H1 (cell line): ENCODE results near the gene KLHDC8B. TPM values are rescaled to one million over a fixed set of nuclear protein-coding genes. Genes with fewer than 3 reads are reported as not detected.

Experiments used
- CTCF ChIA-PET: fragments of 300-600 bp; sonication (Branson Sonifier 250); formaldehyde crosslinking; loops from one replicate; lab custom pipeline; 2021; ENCODE audit not compliant: partially characterized antibody; lab: Charles Lee
- POLR2A ChIA-PET: fragments of 300-600 bp; sonication (Branson Sonifier 250); formaldehyde crosslinking; loops from one replicate; lab custom pipeline; 2021; ENCODE audit warnings: inconsistent platforms; ENCODE audit not compliant: partially characterized antibody; lab: Charles Lee
- DNase-seq, 2 experiments: peaks; one replicate each; pipeline versions ENCODE4 v3.0.0 to v3.0.0-alpha.2; 2010 to 2022; ENCODE audit warnings: low spot score in 2 of 2, low read depth in 1 of 2, mixed read lengths in 1 of 2
- FAIRE-seq: peaks from 2 replicates; lab custom pipeline; 2011; peaks lifted over from hg19 to GRCh38; lab: Jason Lieb, UNC
- H2AFZ ChIP-seq: 2 replicates; pipeline ENCODE4 v1.8.1; 2012; ENCODE audit warnings: low read length, inconsistent platforms
- H2AK5ac ChIP-seq: 2 replicates; pipeline ENCODE4 v1.6.1; 2013; ENCODE audit warnings: low read depth, low read length
- H2BK120ac ChIP-seq: replicated peaks from 2 replicates; pipeline ENCODE3; 2013; ENCODE audit warnings: low read depth, low read length, inconsistent platforms
- H2BK12ac ChIP-seq: 2 replicates; pipeline ENCODE4 v1.6.1; 2013; ENCODE audit warnings: low read depth, low read length
- H2BK15ac ChIP-seq: 2 replicates; pipeline ENCODE4 v1.6.1; 2013; ENCODE audit warnings: low read length
- H2BK20ac ChIP-seq: 2 replicates; pipeline ENCODE4 v1.6.1; 2013; ENCODE audit warnings: low read length
- H2BK5ac ChIP-seq: 2 replicates; pipeline ENCODE4 v1.6.1; 2013; ENCODE audit warnings: low read depth, low read length
- H3K14ac ChIP-seq: 2 replicates; pipeline ENCODE4 v1.6.1; 2013; ENCODE audit warnings: inconsistent platforms; ENCODE audit not compliant: insufficient read length
- H3K18ac ChIP-seq: 2 replicates; pipeline ENCODE4 v1.6.1; 2013; ENCODE audit warnings: low read length; ENCODE audit errors: extremely low read depth
- H3K23ac ChIP-seq: 2 replicates; pipeline ENCODE4 v1.6.1; 2013; ENCODE audit warnings: inconsistent platforms; ENCODE audit not compliant: insufficient read length
- H3K23me2 ChIP-seq: 2 replicates; pipeline ENCODE4 v1.6.1; 2013; ENCODE audit warnings: low read depth, low read length
- H3K27ac ChIP-seq: 2 replicates; pipeline ENCODE4 v1.6.1; 2011; ENCODE audit warnings: low read depth, low read length, inconsistent platforms
- H3K27me3 ChIP-seq, 4 experiments: replicated peaks in 1 of 4; 1 replicate in 1 of 4; 2 replicates in 3 of 4; pipeline versions ENCODE4 v1.6.1 to v1.8.1; 2011 to 2013; ENCODE audit warnings: low read length in 3 of 4, mild to moderate bottlenecking in 3 of 4, inconsistent platforms in 2 of 4, mixed read lengths in 2 of 4, moderate library complexity in 1 of 4; ENCODE audit not compliant: control insufficient read depth in 3 of 4, insufficient read depth in 3 of 4; ENCODE audit errors: extremely low read depth in 1 of 4
- H3K36me3 ChIP-seq, 4 experiments: 2 replicates each; pipeline versions ENCODE4 v1.6.1 to v1.8.1; 2011 to 2013; ENCODE audit warnings: mild to moderate bottlenecking in 4 of 4, low read length in 3 of 4, moderate library complexity in 2 of 4, control low read depth in 1 of 4, inconsistent platforms in 1 of 4; ENCODE audit not compliant: insufficient read depth in 4 of 4, control insufficient read depth in 2 of 4
- H3K4ac ChIP-seq: replicated peaks from 2 replicates; pipeline ENCODE3; 2013; ENCODE audit warnings: low read length, low read depth, mixed read lengths, inconsistent platforms; ENCODE audit not compliant: insufficient read length
- H3K4me1 ChIP-seq, 4 experiments: replicated peaks in 1 of 4; 1 replicate in 1 of 4; 2 replicates in 3 of 4; pipeline versions ENCODE4 v1.6.1 to v1.8.1; 2011 to 2013; ENCODE audit warnings: low read length in 3 of 4, inconsistent platforms in 2 of 4, mixed read lengths in 1 of 4; ENCODE audit not compliant: insufficient read depth in 4 of 4, control insufficient read depth in 3 of 4
- H3K4me2 ChIP-seq, 2 experiments: 2 replicates each; pipeline versions ENCODE4 v1.6.1 to v1.8.1; 2011 to 2013; ENCODE audit warnings: low read depth in 2 of 2, low read length in 2 of 2, control low read depth in 1 of 2, inconsistent platforms in 1 of 2, mild to moderate bottlenecking in 1 of 2; ENCODE audit not compliant: insufficient read depth in 1 of 2
- H3K4me3 ChIP-seq, 4 experiments: fragments of 200-600, 300-600 bp in 1 of 4; sonication (generic), shearing (Covaris generic), sonication (Bioruptor Twin) in 1 of 4; 2 replicates each; pipeline versions ENCODE4 v1.5.1 to v1.8.1; 2011 to 2016; ENCODE audit warnings: low read length in 4 of 4, low read depth in 3 of 4, control low read depth in 2 of 4, inconsistent platforms in 2 of 4, mild to moderate bottlenecking in 2 of 4, mixed read lengths in 1 of 4, moderate library complexity in 1 of 4; ENCODE audit not compliant: insufficient read depth in 2 of 4; ENCODE audit errors: extremely low read depth in 1 of 4
- H3K56ac ChIP-seq: replicated peaks from 2 replicates; pipeline ENCODE3; 2013; ENCODE audit warnings: low read depth, mild to moderate bottlenecking, mixed read lengths, low read length, inconsistent platforms; ENCODE audit not compliant: insufficient read length
- H3K79me1 ChIP-seq: 2 replicates; pipeline ENCODE4 v1.6.1; 2013; ENCODE audit warnings: low read depth, low read length, control low read depth
- H3K79me2 ChIP-seq, 2 experiments: 2 replicates each; pipeline versions ENCODE4 v1.6.1 to v1.8.1; 2012 to 2013; ENCODE audit warnings: low read length in 2 of 2, mild to moderate bottlenecking in 2 of 2, inconsistent platforms in 1 of 2; ENCODE audit not compliant: insufficient read depth in 2 of 2, control insufficient read depth in 1 of 2
- H3K9ac ChIP-seq, 4 experiments: replicated peaks in 1 of 4; 1 replicate in 1 of 4; 2 replicates in 3 of 4; pipeline versions ENCODE4 v1.6.1 to v1.8.1; 2011 to 2013; ENCODE audit warnings: low read depth in 3 of 4, low read length in 3 of 4, control low read depth in 2 of 4, mild to moderate bottlenecking in 2 of 4, moderate library complexity in 2 of 4, inconsistent platforms in 1 of 4; ENCODE audit errors: extremely low read depth in 1 of 4
- H3K9me3 ChIP-seq, 2 experiments: 2 replicates each; pipeline versions ENCODE4 v1.6.1 to v1.8.1; 2012 to 2013; ENCODE audit warnings: mild to moderate bottlenecking in 2 of 2, moderate library complexity in 2 of 2, control low read depth in 1 of 2, inconsistent platforms in 1 of 2, low read depth in 1 of 2, low read length in 1 of 2, mixed read lengths in 1 of 2; ENCODE audit not compliant: insufficient read depth in 2 of 2
- H4K20me1 ChIP-seq, 2 experiments: replicated peaks in 1 of 2; 2 replicates each; pipeline versions ENCODE3 to v1.8.1; 2011 to 2013; ENCODE audit warnings: inconsistent platforms in 2 of 2, low read length in 2 of 2, mild to moderate bottlenecking in 1 of 2; ENCODE audit not compliant: insufficient read depth in 2 of 2, control insufficient read depth in 1 of 2
- H4K5ac ChIP-seq: 2 replicates; pipeline ENCODE4 v1.6.1; 2013; ENCODE audit warnings: low read length, low read depth, mixed read lengths, inconsistent platforms; ENCODE audit not compliant: insufficient read length
- H4K8ac ChIP-seq: 2 replicates; pipeline ENCODE4 v1.8.0; 2013; ENCODE audit warnings: mild to moderate bottlenecking, moderate library complexity, low read length, inconsistent platforms; ENCODE audit not compliant: insufficient read depth; ENCODE audit errors: extremely low read depth
- H4K91ac ChIP-seq: replicated peaks from 2 replicates; pipeline ENCODE3; 2013; ENCODE audit warnings: low read length, mixed read lengths, inconsistent platforms; ENCODE audit not compliant: insufficient read length
- CHD2 ChIP-seq: IDR thresholded peaks from 2 replicates; pipeline ENCODE4 v1.6.1; 2012; ENCODE audit warnings: low read length, improper control_type of control experiment
- HDAC6 ChIP-seq: IDR thresholded peaks from one replicate; pipeline ENCODE4 v1.7.1; 2012; ENCODE audit warnings: low read depth, mild to moderate bottlenecking, inconsistent platforms, low read length, moderate library complexity
- KDM1A ChIP-seq: fragments of 200-600, 300-600 bp; sonication (generic); IDR thresholded peaks from 2 replicates; pipeline ENCODE4 v1.7.1; 2016; ENCODE audit warnings: mild to moderate bottlenecking, low read length, borderline replicate concordance
- KDM5A ChIP-seq: fragments of 200-600 bp; IDR thresholded peaks from 2 replicates; pipeline ENCODE4 v1.7.1; 2012; ENCODE audit warnings: mild to moderate bottlenecking, low read length, inconsistent platforms, mixed read lengths
- NANOG ChIP-seq: IDR thresholded peaks from 2 replicates; pipeline ENCODE4 v1.6.1; 2011; ENCODE audit warnings: low read length, low read depth, mild to moderate bottlenecking, inconsistent platforms; ENCODE audit not compliant: insufficient read depth, poor library complexity, severe bottlenecking
- PHF8 ChIP-seq: fragments of 200-600 bp; sonication (generic); conservative IDR thresholded peaks from 2 replicates; pipeline ENCODE4 v1.7.1; 2012; ENCODE audit warnings: low read depth, mild to moderate bottlenecking, inconsistent platforms, low read length, moderate library complexity
- POLR2AphosphoS5 ChIP-seq: IDR thresholded peaks from 2 replicates; pipeline ENCODE4 v1.6.1; 2011; ENCODE audit warnings: low read depth, low read length
- RNF2 ChIP-seq: fragments of 200-900, 300-1000 bp; sonication (generic); IDR thresholded peaks from 2 replicates; pipeline ENCODE4 v1.7.1; 2016; ENCODE audit warnings: borderline replicate concordance, low read depth, mild to moderate bottlenecking, antibody characterized with exemption, low read length; ENCODE audit not compliant: poor library complexity, severe bottlenecking; ENCODE audit errors: missing control alignments
- SP4 ChIP-seq: IDR thresholded peaks from 2 replicates; pipeline ENCODE4 v1.6.1; 2012; ENCODE audit warnings: low read length, inconsistent platforms
- TEAD4 ChIP-seq: IDR thresholded peaks from 2 replicates; pipeline ENCODE4 v1.6.1; 2012; ENCODE audit warnings: low read depth, low read length, inconsistent platforms, mixed read lengths
- WGBS, 2 experiments: shearing (Covaris generic) in 1 of 2; methylation state at CpG; one replicate each; pipeline versions ENCODE4 v1.1.6 to v1.1.7; 2013 to 2015; ENCODE audit warnings: low lambda C conversion rate in 2 of 2, mixed read lengths in 2 of 2, inconsistent platforms in 1 of 2, low coverage in 1 of 2, missing lambda C conversion rate in 1 of 2; ENCODE audit not compliant: insufficient replicate concordance in 2 of 2, insufficient coverage in 1 of 2, insufficient read length in 1 of 2; ENCODE audit errors: extremely low coverage in 1 of 2, missing lambda C conversion rate in 1 of 2; 5-methylcytosine and 5-hydroxymethylcytosine counted together
- polyA plus RNA-seq, 7 experiments: library from polyadenylated mRNA; depleted of rRNA in 3 of 7; stranded (reverse) in 5 of 7; unstranded in 2 of 7; fragments of >200 nt in 5 of 7; fragments of 200-250 nt in 2 of 7; gene quantifications; 1 replicate in 5 of 7; 2 replicates in 1 of 7; 4 replicates in 1 of 7; pipeline versions ENCODE4 v1.2.1 to v1.2.3, GENCODE V29; 2011 to 2013; ENCODE audit warnings: missing spikeins in 2 of 7, mixed read lengths in 2 of 7
- total RNA-seq: library from RNA; stranded (reverse); fragmentation: NEBNext Ultra II Directional; extraction: Animal tissue kit (Norgen Biotek cat#: 25700); gene quantifications from 2 replicates; pipeline ENCODE4 v1.2.1, GENCODE V29; 2021

Gene KLHDC8B
- total and polyA plus RNA-seq, 2 of the 8 experiments (the other 6 are each of a cell fraction or from before 2014, with no cell fraction given) = 15.8 to 21.3 TPM

DNA sequence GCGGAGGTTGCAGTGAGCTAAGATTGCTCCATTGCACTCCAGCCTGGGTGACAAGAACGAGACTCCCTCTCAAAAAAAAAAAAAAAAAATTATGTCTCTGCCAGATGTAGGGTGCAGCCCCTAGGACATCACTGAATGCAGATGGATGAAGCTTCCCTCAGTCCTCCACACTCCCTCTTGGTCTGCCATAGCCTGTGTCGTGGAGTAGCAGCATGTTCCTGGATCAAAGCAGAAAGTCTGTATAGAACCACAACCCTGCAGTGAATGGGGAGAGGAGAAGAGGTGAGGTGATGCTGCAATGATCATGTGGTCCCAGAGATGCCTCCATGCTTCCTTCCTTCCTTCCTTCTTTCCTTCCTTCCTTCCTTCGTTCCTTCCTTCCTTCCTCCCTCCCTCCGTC lies 23.2 kb upstream of the KLHDC8B start:
- Histone ChIP-seq H4K5ac (no peak overlapping the region), H3K36me3 (no peaks in the 10 kb centered on the region), H3K18ac (no peak overlapping the region), H2BK120ac (no peak overlapping the region), H3K56ac (no peak overlapping the region), H4K91ac (no peak overlapping the region), H2BK12ac (no peak overlapping the region), H3K4me2 (no peak overlapping the region), H3K14ac (no peak overlapping the region), H3K23ac (no peak overlapping the region), H3K79me1 (no peaks in the 10 kb centered on the region), H2BK5ac (no peak overlapping the region; the same call in 1 of the 2 replicates), H2AK5ac (no peak overlapping the region), H4K8ac (no peak overlapping the region), H3K4me1 (no peaks in the 10 kb centered on the region), H3K23me2 (no peaks in the 10 kb centered on the region), H2BK20ac (no peak overlapping the region), H2BK15ac (no peak overlapping the region), H3K27ac (no peak overlapping the region), H3K9me3 (peaks cover 0 to 3% of the 10 kb centered on the region in 2 experiments; a peak in 1 of 4 replicates), H3K4ac (no peak overlapping the region), H3K9ac (no peak overlapping the region), H3K79me2 (no peaks in the 10 kb centered on the region), H3K4me3 (no peak overlapping the region), H4K20me1 (no peaks in the 10 kb centered on the region), H2AFZ (no peak overlapping the region), H3K27me3 (no peaks in the 10 kb centered on the region; a peak in 1 of 7 replicates)
- DNase-seq (no peak), FAIRE-seq (no peak)
- WGBS, 2 experiments = 77% methylated on average over 4 of the region's 5 CpGs; no CpG with 5 or more reads in 1 of the 2 experiments
- TF ChIP-seq KDM5A = no peak
- TF ChIP-seq POLR2AphosphoS5 = no peak
- TF ChIP-seq NANOG = no peak
- no peak for TF ChIP-seq PHF8
- no peak for TF ChIP-seq KDM1A
- no peak for TF ChIP-seq CHD2
- no peak for TF ChIP-seq SP4
- no peak for TF ChIP-seq TEAD4
- TF ChIP-seq HDAC6 = no peak
- TF ChIP-seq RNF2 = no peak
- CTCF ChIA-PET = interaction anchor here (1.0 to 1.1 kb wide), 3 partner anchors 14 to 54 kb away, joined by 3 to 5 read pairs (median 4); partner anchors contain the start of genes KLHDC8B and QRICH1
- POLR2A ChIA-PET = interaction anchor here (0.8 to 1.2 kb wide), 2 partner anchors 13 to 16 kb away, joined by 3 read pairs; no protein-coding TSS in a partner anchor
